Right lobe of liver (tissue), 4 donors: ENCODE measurements around the gene GPSM3.

ENCODE experiments used
- CTCF ChIP-seq, 4 donors: fragments of 200-600 bp in 3 of 4; fragments of 450-650 bp in 1 of 4; IDR thresholded peaks; one replicate each; pipeline versions ENCODE4 v1.5.1 to v1.8.0; 2016 to 2022; ENCODE audit warnings: antibody characterized with exemption in 4 of 4, mild to moderate bottlenecking in 2 of 4
- POLR2A ChIP-seq: fragments of 450-650 bp; IDR thresholded peaks from one replicate; pipeline ENCODE4 v1.6.1; 2017; ENCODE audit warnings: antibody characterized with exemption, mild to moderate bottlenecking
- donor health status: DM: no; HTN: no; CAD: no.
- donor health status: DM: no; HTN: no; CAD: no.
- donor health status: DM: no; HTN: yes; CAD: no.

DNA sequence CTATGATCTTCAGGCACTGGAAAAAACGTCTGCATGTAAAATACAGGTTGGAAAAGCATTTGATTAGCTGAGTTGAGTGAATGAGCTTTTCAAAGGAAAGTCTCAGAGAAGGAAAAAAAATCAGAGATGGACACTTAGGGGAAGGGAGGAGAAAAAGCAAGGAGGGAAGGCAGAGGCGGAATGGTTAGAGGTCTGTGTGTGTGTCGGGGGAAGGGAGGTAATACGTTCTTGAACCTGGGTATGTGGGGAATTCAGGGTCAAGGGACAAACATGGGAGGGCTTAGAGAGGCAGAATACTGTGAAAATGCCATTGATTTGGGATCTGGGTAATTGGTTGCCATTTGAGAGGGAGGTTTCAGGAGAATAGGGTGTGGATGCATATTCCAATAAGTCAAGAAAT, 45.8 kb downstream of the GPSM3 start:
- TF ChIP-seq CTCF (IDR thresholded peaks at IDR 0.05) (no peak), POLR2A (no peak)
